ENCODE data around the gene EXO5. TPM values are rescaled to one million over a fixed set of nuclear protein-coding genes. Genes with fewer than 3 reads are reported as not detected.

EXO5 gene
- polyA plus RNA-seq, 1 donor from 2014 or later: 14.1 TPM

- H3K27ac ChIP-seq (ENCODE audit: low read length): no peak overlapping the region
- H3K9me3 ChIP-seq (ENCODE audit: low read length): no peaks in the 10 kb centered on the region
- no peak overlapping the region for H3K4me3 ChIP-seq (ENCODE audit: low read length)
- H3K9me2 ChIP-seq (ENCODE audit: insufficient read depth, low read length): no peaks in the 10 kb centered on the region
- no peak for TF ChIP-seq CTCF (IDR thresholded peaks at IDR 0.05; ENCODE audit: poor library complexity, severe bottlenecking)
- TF ChIP-seq SMC3 (conservative IDR thresholded peaks at IDR 0.05; ENCODE audit: poor library complexity): no peak
- TF ChIP-seq EP300 (conservative IDR thresholded peaks at IDR 0.05; ENCODE audit: poor library complexity, severe bottlenecking): no peak
- no peaks in the 10 kb centered on the region for H3K79me2 ChIP-seq (replicated peaks; ENCODE audit: insufficient read depth, low read length)
- no peaks in the 10 kb centered on the region for H4K20me1 ChIP-seq (ENCODE audit: insufficient read depth)
- H2AFZ ChIP-seq (ENCODE audit: low read depth, low read length): no peak overlapping the region
- H3F3A ChIP-seq (ENCODE audit: insufficient read depth, low read length, poor library complexity, severe bottlenecking): no peaks in the 10 kb centered on the region
- no peaks in the 10 kb centered on the region for H3K36me3 ChIP-seq (ENCODE audit: insufficient read depth, low read length)
- no peak overlapping the region for H3K9ac ChIP-seq (ENCODE audit: low read length)
- H3K4me2 ChIP-seq (ENCODE audit: low read length): no peak overlapping the region
- no peaks in the 10 kb centered on the region for H3K27me3 ChIP-seq (ENCODE audit: insufficient read depth, low read depth, low read length)
These were observed 27.2 kb downstream of the EXO5 start for GRCh38 chr1:40535732-40536131.

GRCh38 chr1:40539338-40539737 lies 30.8 kb downstream of the EXO5 start:
- H3K79me2 ChIP-seq (replicated peaks; ENCODE audit: insufficient read depth, low read length): no peaks in the 10 kb centered on the region
- no peaks in the 10 kb centered on the region for H3K9me2 ChIP-seq (ENCODE audit: insufficient read depth, low read length)
- H3K4me2 ChIP-seq (ENCODE audit: low read length): no peak overlapping the region
- peaks cover 4% of the 10 kb centered on the region for H3K36me3 ChIP-seq (ENCODE audit: insufficient read depth, low read length)
- H2AFZ ChIP-seq (ENCODE audit: low read depth, low read length): no peak overlapping the region
- no peaks in the 10 kb centered on the region for H4K20me1 ChIP-seq (ENCODE audit: insufficient read depth)
- no peaks in the 10 kb centered on the region for H3K27me3 ChIP-seq (ENCODE audit: insufficient read depth, low read depth, low read length)
- no peak overlapping the region for H3K27ac ChIP-seq (ENCODE audit: low read length)
- H3F3A ChIP-seq (ENCODE audit: insufficient read depth, low read length, poor library complexity, severe bottlenecking): no peaks in the 10 kb centered on the region
- no peaks in the 10 kb centered on the region for H3K9me3 ChIP-seq (ENCODE audit: low read length)
- no peak overlapping the region for H3K9ac ChIP-seq (ENCODE audit: low read length)
- no peak overlapping the region for H3K4me3 ChIP-seq (ENCODE audit: low read length)
- TF ChIP-seq EP300 (conservative IDR thresholded peaks at IDR 0.05; ENCODE audit: poor library complexity, severe bottlenecking) (no peak), POLR2AphosphoS5 (IDR thresholded peaks at IDR 0.05) (no peak), TAF1 (IDR thresholded peaks at IDR 0.05; ENCODE audit: low read depth) (no peak), SMC3 (conservative IDR thresholded peaks at IDR 0.05; ENCODE audit: poor library complexity) (no peak), MXI1 (conservative IDR thresholded peaks at IDR 0.05; ENCODE audit: poor library complexity, severe bottlenecking) (no peak), RAD21 (conservative IDR thresholded peaks at IDR 0.05) (no peak), EZH2 (IDR thresholded peaks at IDR 0.05; ENCODE audit: borderline replicate concordance, insufficient read depth, low read length, poor library complexity, severe bottlenecking) (no peak), REST (IDR thresholded peaks at IDR 0.05; ENCODE audit: borderline replicate concordance) (no peak), CTCF (IDR thresholded peaks at IDR 0.05; ENCODE audit: poor library complexity, severe bottlenecking) (no peak)

Measured in neural cell (in vitro differentiated cells).